Neutrophil (primary cell): ENCODE measurements around the gene UCKL1.
A peak's percentile ranks its signal among the peaks of the same experiment; 100 is the strongest.
"Not testable (repeated sequence)": the region's sequence is repeated elsewhere in the genome, so short reads cannot be mapped to it uniquely, and the experiment has no call there.

ENCODE experiments used
- H3K27ac ChIP-seq: fragments of 200-600 bp; sonication (generic); 2 replicates; pipeline ENCODE4 v1.5.1; 2016; ENCODE audit warnings: mild to moderate bottlenecking, moderate library complexity
- H3K27me3 ChIP-seq: fragments of 200-600 bp; sonication (generic); 2 replicates; pipeline ENCODE4 v1.6.0; 2016; ENCODE audit warnings: mild to moderate bottlenecking
- H3K36me3 ChIP-seq: fragments of 200-600 bp; sonication (generic); 2 replicates; pipeline ENCODE4 v1.5.1; 2017
- H3K4me1 ChIP-seq, 2 experiments: fragments of 200-600 bp in 1 of 2; sonication (generic) in 1 of 2; 1 replicate in 1 of 2; 2 replicates in 1 of 2; pipeline versions ENCODE4 v1.5.1 to v1.6.1; 2013 to 2016; ENCODE audit warnings: low read depth in 1 of 2, low read length in 1 of 2, mild to moderate bottlenecking in 1 of 2, moderate library complexity in 1 of 2; ENCODE audit not compliant: control insufficient read depth in 1 of 2, insufficient read depth in 1 of 2
- H3K4me3 ChIP-seq, 2 experiments: fragments of 200-600 bp in 1 of 2; sonication (generic) in 1 of 2; 1 replicate in 1 of 2; 2 replicates in 1 of 2; pipeline ENCODE4 v1.5.1; 2013 to 2016; ENCODE audit warnings: low read depth in 1 of 2, low read length in 1 of 2, mild to moderate bottlenecking in 1 of 2, moderate library complexity in 1 of 2
- H3K9me3 ChIP-seq: fragments of 200-600 bp; sonication (generic); 2 replicates; pipeline ENCODE4 v1.5.1; 2016
- TF ChIP-seq, protein P1 (sequence below): fragments of 200-600 bp; sonication (generic); IDR thresholded peaks from 2 replicates; pipeline ENCODE4 v1.5.1; 2016; ENCODE audit warnings: antibody characterized with exemption

UCKL1 gene

DNA sequence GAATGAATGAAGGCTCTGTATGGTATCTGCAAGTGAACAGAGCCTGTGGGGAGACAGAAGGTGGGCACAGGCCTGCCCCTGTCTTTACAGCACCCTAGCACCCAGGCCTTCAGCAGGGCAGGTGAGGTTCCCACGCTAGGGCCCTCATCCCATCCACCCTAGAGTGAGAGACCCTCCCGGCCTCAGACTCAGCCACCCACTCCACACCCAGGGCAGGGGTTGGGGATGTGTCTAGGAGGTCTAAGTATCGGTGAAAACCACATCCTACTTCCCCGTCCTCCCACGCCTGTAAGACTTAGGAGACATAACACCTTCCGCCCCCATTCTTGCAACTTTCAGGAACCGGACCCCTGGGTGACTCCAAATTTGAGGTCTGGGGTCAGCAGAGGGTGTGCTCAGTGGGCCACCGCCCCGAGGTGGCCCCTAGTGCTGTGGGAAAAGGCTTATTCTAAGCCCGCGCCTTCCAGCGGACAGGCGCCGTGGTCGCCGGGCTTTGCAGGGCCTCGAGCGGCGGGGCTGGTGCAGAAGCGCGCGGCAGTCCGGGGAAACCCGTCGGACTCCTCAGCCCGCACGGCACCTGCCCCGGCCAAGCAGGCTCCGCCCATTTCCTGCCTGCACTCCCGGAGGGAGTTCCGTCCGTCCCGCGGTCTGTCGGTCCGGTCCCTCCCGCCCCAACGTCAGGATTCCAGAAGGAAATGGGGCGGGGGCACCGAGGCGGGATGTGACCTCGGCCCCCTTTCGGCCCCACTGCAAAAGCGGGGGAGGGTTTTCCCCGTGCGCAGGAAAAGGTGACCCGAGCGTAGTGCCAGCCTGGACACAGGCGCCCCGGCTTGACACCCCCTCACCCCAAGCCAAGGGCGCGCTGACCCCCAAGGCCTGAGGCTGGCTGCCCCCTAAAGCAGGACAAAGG, 22.4 kb upstream of the UCKL1 start:
- H3K9me3 ChIP-seq = no peaks in the 10 kb centered on the region
- H3K36me3 ChIP-seq = peaks cover 7% of the 10 kb centered on the region
- no peaks in the 10 kb centered on the region for H3K27me3 ChIP-seq
- H3K4me3 ChIP-seq = peak overlapping the region; percentile 64 to 80
- TF ChIP-seq, protein P1, sequence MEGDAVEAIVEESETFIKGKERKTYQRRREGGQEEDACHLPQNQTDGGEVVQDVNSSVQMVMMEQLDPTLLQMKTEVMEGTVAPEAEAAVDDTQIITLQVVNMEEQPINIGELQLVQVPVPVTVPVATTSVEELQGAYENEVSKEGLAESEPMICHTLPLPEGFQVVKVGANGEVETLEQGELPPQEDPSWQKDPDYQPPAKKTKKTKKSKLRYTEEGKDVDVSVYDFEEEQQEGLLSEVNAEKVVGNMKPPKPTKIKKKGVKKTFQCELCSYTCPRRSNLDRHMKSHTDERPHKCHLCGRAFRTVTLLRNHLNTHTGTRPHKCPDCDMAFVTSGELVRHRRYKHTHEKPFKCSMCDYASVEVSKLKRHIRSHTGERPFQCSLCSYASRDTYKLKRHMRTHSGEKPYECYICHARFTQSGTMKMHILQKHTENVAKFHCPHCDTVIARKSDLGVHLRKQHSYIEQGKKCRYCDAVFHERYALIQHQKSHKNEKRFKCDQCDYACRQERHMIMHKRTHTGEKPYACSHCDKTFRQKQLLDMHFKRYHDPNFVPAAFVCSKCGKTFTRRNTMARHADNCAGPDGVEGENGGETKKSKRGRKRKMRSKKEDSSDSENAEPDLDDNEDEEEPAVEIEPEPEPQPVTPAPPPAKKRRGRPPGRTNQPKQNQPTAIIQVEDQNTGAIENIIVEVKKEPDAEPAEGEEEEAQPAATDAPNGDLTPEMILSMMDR = no peak
- H3K4me1 ChIP-seq = peaks cover 31 to 44% of the 10 kb centered on the region in 2 experiments
- H3K27ac ChIP-seq = peak overlapping the region; percentile 29

DNA sequence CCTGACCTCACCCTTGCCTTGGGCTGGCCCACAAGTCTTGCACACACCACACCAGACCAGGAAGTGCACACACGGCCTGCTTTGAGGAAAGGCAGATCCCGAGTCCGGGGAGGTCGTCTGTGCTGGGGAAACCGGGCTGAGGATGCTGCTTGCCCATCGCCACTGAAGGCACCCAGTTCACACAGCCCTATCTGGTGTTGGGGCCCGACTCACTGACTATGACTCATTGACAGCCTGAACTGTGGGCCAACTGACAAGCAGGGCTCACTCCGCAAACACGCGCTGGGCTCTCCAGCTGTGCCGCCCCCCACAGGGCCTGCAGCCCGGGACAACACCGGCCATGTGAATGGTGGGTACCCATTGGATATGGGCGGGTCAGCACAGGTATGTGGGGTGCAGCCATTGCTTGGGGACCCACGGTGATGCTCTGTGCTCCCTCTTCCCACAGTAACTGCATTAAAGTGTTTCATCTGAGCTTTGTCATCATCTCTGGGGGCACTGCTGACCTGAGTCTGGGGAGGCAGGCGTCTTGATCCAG, 21.6 kb upstream of the UCKL1 start:
- TF ChIP-seq, protein P1 = no peak
- Histone ChIP-seq H3K27ac (no peak overlapping the region), H3K4me1 (peaks cover 31 to 44% of the 10 kb centered on the region in 2 experiments), H3K9me3 (no peaks in the 10 kb centered on the region), H3K4me3 (no peak overlapping the region), H3K36me3 (peaks cover 2% of the 10 kb centered on the region), H3K27me3 (no peaks in the 10 kb centered on the region)

DNA sequence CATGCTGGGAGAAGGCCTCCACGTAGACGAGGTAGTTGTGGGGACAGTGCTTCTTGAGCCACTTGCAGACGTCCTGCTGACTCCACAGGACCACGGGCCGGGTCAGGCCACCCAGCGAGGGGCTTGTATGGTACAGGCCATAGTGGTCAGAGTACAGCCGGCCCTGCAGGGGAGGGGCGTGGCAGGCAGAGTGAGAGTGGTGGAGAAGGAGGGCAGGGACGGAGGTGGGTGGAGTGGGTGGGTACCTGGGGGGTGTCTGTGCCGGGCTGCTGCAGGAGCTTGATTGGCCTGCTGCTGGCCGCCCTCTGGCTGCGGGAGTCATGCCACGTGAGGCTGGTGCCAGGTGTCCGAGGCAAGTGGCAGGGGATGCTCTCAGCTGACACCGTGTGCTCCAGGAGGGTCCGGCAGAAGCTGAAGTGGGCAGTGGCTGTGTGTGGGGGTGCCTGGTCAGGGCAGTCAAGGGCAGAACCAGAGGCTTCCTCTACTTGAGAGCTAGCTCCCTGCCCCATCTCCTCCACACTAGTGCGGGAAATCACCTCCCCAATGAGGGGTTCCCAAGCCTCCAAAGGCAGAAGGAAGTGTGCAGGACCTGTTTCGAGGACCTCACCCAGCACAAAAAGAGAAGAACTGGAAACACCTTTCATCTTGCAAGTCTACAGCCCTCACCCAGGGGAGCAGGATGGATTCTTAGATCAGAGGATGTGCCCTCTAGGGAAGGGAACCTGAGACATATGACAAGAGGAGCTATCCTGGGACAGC, 20.9 kb upstream of the UCKL1 start:
- H3K4me1 ChIP-seq = peaks cover 31 to 44% of the 10 kb centered on the region in 2 experiments
- H3K36me3 ChIP-seq = no peaks in the 10 kb centered on the region
- H3K4me3 ChIP-seq = no peak overlapping the region
- peaks cover 6% of the 10 kb centered on the region for H3K27me3 ChIP-seq
- TF ChIP-seq, protein P1 = no peak
- no peaks in the 10 kb centered on the region for H3K9me3 ChIP-seq
- no peak overlapping the region for H3K27ac ChIP-seq

DNA sequence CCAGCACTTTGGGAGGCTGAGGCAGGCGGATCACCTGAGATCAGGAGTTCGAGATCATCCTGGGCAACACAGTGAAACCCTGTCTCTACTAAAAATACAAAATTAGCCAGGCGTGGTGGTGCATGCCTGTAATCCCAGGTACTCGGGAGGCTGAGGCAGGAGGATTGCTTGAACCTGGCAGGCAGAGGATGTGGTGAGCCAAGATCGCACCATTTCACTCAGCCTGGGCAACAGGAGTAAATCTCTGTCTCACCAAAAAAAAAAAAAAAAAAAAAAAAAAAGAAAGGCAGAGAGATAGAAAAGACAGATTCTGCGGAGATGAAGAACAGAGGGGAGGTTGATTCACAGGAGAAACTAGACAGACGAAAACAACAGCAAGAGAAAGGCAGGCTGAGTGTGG, 20.3 kb upstream of the UCKL1 start:
- H3K27ac ChIP-seq, H3K4me3 ChIP-seq, H3K9me3 ChIP-seq, H3K36me3 ChIP-seq, H3K27me3 ChIP-seq: not testable (repeated sequence)
- peaks cover 27 to 37% of the 10 kb centered on the region in 2 experiments for H3K4me1 ChIP-seq

DNA sequence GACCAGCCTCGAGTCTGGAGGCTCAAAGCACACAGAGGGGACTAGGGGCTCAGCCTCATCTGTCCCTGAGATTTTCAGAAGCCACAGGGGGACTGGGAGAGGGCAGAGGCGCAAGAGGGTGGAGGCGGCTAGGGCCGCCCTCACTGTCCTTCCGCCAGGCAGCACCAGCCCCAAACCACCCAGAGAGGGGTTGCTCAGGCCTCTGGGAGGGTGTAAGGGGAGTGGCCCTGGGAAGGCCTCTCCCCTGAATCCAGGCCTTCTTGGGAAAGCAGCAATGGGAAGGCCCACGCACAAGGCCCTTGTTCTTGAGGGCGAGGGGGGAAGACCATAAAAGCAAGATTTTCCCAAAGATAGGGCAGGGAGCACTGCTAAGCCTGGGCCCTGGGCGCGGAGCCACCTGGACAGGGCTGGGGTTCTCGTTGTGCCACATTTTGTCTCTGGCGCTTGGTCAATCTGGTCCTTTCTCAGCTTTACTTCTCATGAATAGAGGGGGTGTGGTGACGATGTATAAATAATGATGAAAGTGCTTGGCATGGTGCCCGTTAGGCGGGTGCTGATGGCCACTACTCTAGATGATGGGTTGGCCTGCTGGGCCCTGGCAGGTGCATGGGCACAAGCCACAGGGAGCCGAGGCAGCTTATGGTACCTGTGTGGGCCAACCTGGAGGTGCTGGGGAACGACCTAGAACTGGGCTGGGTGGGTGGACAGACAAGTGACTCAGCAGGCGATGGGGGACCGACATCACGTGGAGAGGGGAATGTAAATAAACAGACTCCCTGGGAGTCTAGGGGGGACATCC, 18.4 kb upstream of the UCKL1 start:
- H3K27me3 ChIP-seq = peaks cover 25% of the 10 kb centered on the region
- TF ChIP-seq, protein P1 = no peak
- no peak overlapping the region for H3K27ac ChIP-seq
- H3K4me1 ChIP-seq = peaks cover 14 to 26% of the 10 kb centered on the region in 2 experiments
- no peak overlapping the region for H3K4me3 ChIP-seq
- H3K9me3 ChIP-seq = no peaks in the 10 kb centered on the region
- H3K36me3 ChIP-seq = no peaks in the 10 kb centered on the region
